Measurements from ENCODE around the gene EVI5. TPM values are rescaled to one million over a fixed set of nuclear protein-coding genes. Genes with fewer than 3 reads are reported as not detected.
"Not testable (repeated sequence)": the region's sequence is repeated elsewhere in the genome, so short reads cannot be mapped to it uniquely, and the experiment has no call there.

Gene EVI5
- total RNA-seq, 1 donor from 2014 or later: 18.9 TPM

- ATAC-seq (ENCODE audit: poor library complexity): peak; percentile 90
- peak; percentile 89 for DNase-seq
- intact Hi-C loops (cut with DNase I): no loop called here
Measured at GRCh38 chr1:92755541-92756461, 29.1 kb downstream of the EVI5 start.

- ATAC-seq (ENCODE audit: poor library complexity): no peak
- intact Hi-C loops (cut with DNase I): no loop called here
- no peak for DNase-seq
Measured at GRCh38 chr1:92754719-92755050, 30.2 kb downstream of the EVI5 start.

GRCh38 chr1:92754000-92754718 is 30.7 kb downstream of the EVI5 start:
- DNase-seq (no peak), ATAC-seq (ENCODE audit: poor library complexity) (no peak)
- intact Hi-C loops (cut with DNase I): no loop called here

GRCh38 chr1:92752719-92753118 is 32.2 kb downstream of the EVI5 start:
- intact Hi-C loops (cut with DNase I): no loop called here

GRCh38 chr1:92749024-92749634 is 35.8 kb downstream of the EVI5 start:
- peak; percentile 56 for ATAC-seq (ENCODE audit: poor library complexity)

More at GRCh38 chr1:92752719-92753118, 32.2 kb downstream of the EVI5 start:
- ATAC-seq (ENCODE audit: poor library complexity) (no peak), DNase-seq (no peak)

GRCh38 chr1:92748138-92748537 is 36.8 kb downstream of the EVI5 start:
- ATAC-seq (ENCODE audit: poor library complexity) (peak; percentile 5), DNase-seq (no peak)
- intact Hi-C loops (cut with DNase I): loop anchor here (10.0 kb wide), 1 partner anchor 67 kb away; no protein-coding TSS in a partner anchor

More at GRCh38 chr1:92749024-92749634, 35.8 kb downstream of the EVI5 start:
- intact Hi-C loops (cut with DNase I): loop anchor here (10.0 kb wide), 1 partner anchor 66 kb away; no protein-coding TSS in a partner anchor
- DNase-seq: no peak

GRCh38 chr1:92747735-92748134 is 37.2 kb downstream of the EVI5 start:
- ATAC-seq (ENCODE audit: poor library complexity) (peak; percentile 33), DNase-seq (no peak)
- intact Hi-C loops (cut with DNase I): loop anchor here (10.0 kb wide), 1 partner anchor 67 kb away; no protein-coding TSS in a partner anchor

- not testable (repeated sequence) for DNase-seq
- intact Hi-C loops (cut with DNase I): loop anchor here (10.0 kb wide), 1 partner anchor 69 kb away; no protein-coding TSS in a partner anchor
- ATAC-seq (ENCODE audit: poor library complexity): peak; percentile 62
Measured at GRCh38 chr1:92746255-92746654, 38.7 kb downstream of the EVI5 start.

- ATAC-seq (ENCODE audit: poor library complexity): no peak
- DNase-seq: no peak
- intact Hi-C loops (cut with DNase I): loop anchor here (10.0 kb wide), 1 partner anchor 72 kb away; no protein-coding TSS in a partner anchor
Measured at GRCh38 chr1:92743221-92743620, 41.7 kb downstream of the EVI5 start.

- intact Hi-C loops (cut with DNase I): loop anchor here (10.0 kb wide), 1 partner anchor 75 kb away; no protein-coding TSS in a partner anchor
- DNase-seq: no peak
- ATAC-seq (ENCODE audit: poor library complexity): no peak
Measured at GRCh38 chr1:92739669-92740524, 45.0 kb downstream of the EVI5 start.

- intact Hi-C loops (cut with DNase I): no loop called here
- no peak for DNase-seq
- peak; percentile 48 for ATAC-seq (ENCODE audit: poor library complexity)
Measured at GRCh38 chr1:92736395-92736794, 48.5 kb downstream of the EVI5 start.

GRCh38 chr1:92730476-92730875 is 54.4 kb downstream of the EVI5 start:
- ATAC-seq (ENCODE audit: poor library complexity): no peak
- DNase-seq: no peak
- intact Hi-C loops (cut with DNase I): no loop called here

- intact Hi-C loops (cut with DNase I): no loop called here
- no peak for DNase-seq
- no peak for ATAC-seq (ENCODE audit: poor library complexity)
Measured at GRCh38 chr1:92728697-92729096, 56.2 kb downstream of the EVI5 start.

- ATAC-seq (ENCODE audit: poor library complexity); intact Hi-C loops (cut with DNase I); DNase-seq: not testable (repeated sequence)
Measured at GRCh38 chr1:92723713-92724112, 61.2 kb downstream of the EVI5 start.

- DNase-seq: no peak
- no peak for ATAC-seq (ENCODE audit: poor library complexity)
- intact Hi-C loops (cut with DNase I): no loop called here
Measured at GRCh38 chr1:92721886-92722285, 63.0 kb downstream of the EVI5 start.

- intact Hi-C loops (cut with DNase I); ATAC-seq (ENCODE audit: poor library complexity); DNase-seq: not testable (repeated sequence)
Measured at GRCh38 chr1:92721157-92721556, 63.8 kb downstream of the EVI5 start.

- ATAC-seq (ENCODE audit: poor library complexity); intact Hi-C loops (cut with DNase I): not testable (repeated sequence)
- peak; percentile 36 for DNase-seq
Measured at GRCh38 chr1:92715476-92715951, 69.4 kb downstream of the EVI5 start.

GRCh38 chr1:92713939-92714338 is 71.0 kb downstream of the EVI5 start:
- DNase-seq (no peak), ATAC-seq (ENCODE audit: poor library complexity) (no peak)
- intact Hi-C loops (cut with DNase I): no loop called here

All from Right ventricle myocardium superior (tissue), 1 donor.